Activated CD4-positive, alpha-beta memory T cell treated with anti-CD3 and anti-CD28 coated beads, Interleukin-2, amount 10 ng/mL, durations not matched to agents 7 days and 5 days (primary cell): Measurements from ENCODE around the gene HIGD1A. TPM values are rescaled to one million over a fixed set of nuclear protein-coding genes. Genes with fewer than 3 reads are reported as not detected.
"Not testable (repeated sequence)": the region's sequence is repeated elsewhere in the genome, so short reads cannot be mapped to it uniquely, and the experiment has no call there.

Experiments used
- CTCF ChIA-PET: fragments of 350-600 bp; sonication (Branson Sonifier 250); formaldehyde crosslinking; loops from one replicate; lab custom pipeline; 2021; ENCODE audit warnings: antibody characterized with exemption, inconsistent platforms; lab: Charles Lee
- POLR2A ChIA-PET: fragments of 350-600 bp; sonication (Branson Sonifier 250); formaldehyde crosslinking; loops from one replicate; lab custom pipeline; 2021; ENCODE audit warnings: antibody characterized with exemption; lab: Charles Lee
- DNase-seq: peaks from one replicate; pipeline ENCODE4 v3.0.0-alpha.2; 2020
- H3K27ac Mint-ChIP-seq: one replicate; pipeline ENCODE4 v1.8.0; 2021; ENCODE audit warnings: mild to moderate bottlenecking, mixed read lengths
- H3K27me3 Mint-ChIP-seq: one replicate; pipeline ENCODE4 v1.8.0; 2021; ENCODE audit warnings: mixed read lengths
- H3K36me3 Mint-ChIP-seq: one replicate; pipeline ENCODE4 v1.8.0; 2021; ENCODE audit warnings: low read depth, mixed read lengths
- H3K4me1 Mint-ChIP-seq: one replicate; pipeline ENCODE4 v1.8.0; 2021; ENCODE audit warnings: mixed read lengths
- H3K4me3 Mint-ChIP-seq: one replicate; pipeline ENCODE4 v1.8.0; 2021; ENCODE audit warnings: mild to moderate bottlenecking, mixed read lengths
- H3K9me3 Mint-ChIP-seq: one replicate; pipeline ENCODE4 v1.8.0; 2021; ENCODE audit warnings: mixed read lengths
- total RNA-seq, 2 experiments: library from RNA; stranded (reverse); gene quantifications; one replicate each; pipeline ENCODE4 v1.2.3, GENCODE V29; 2021

The HIGD1A gene
- total RNA-seq, 2 experiments from 2014 or later, result 56.9 to 61.2 TPM

- Mint-ChIP-seq H3K4me3 (no peak overlapping the region), H3K27me3 (peaks cover 18% of the 10 kb centered on the region), H3K4me1 (peaks cover 10% of the 10 kb centered on the region), H3K36me3 (no peaks in the 10 kb centered on the region), H3K9me3 (no peaks in the 10 kb centered on the region), H3K27ac (no peak overlapping the region)
- ChIA-PET POLR2A (no interaction called here), CTCF (no interaction called here)
- DNase-seq, result no peak
These were observed 21.9 kb upstream of the HIGD1A start for GRCh38 chr3:42826141-42826540.

DNA sequence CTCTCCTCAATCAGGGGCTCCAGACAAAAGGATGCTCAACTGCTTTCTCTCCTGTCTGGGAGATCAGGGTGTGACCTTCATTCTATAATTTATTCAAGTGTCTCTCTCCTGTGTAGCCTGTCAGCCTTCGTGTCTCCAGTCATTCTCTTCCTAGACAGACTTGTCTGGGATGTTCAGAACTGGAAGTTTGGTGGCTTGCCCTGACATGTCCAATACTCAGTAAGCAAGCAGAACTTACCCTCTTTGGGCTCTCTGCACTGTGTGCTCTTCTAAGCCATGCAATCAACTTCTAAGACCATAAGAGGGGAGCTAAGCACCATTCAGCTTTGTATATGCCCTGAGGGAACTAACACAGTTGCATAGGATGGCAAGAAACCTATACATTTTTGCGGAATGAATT is 19.1 kb upstream of the HIGD1A start:
- peaks cover 15% of the 10 kb centered on the region for H3K27me3 Mint-ChIP-seq
- DNase-seq, result no peak
- CTCF ChIA-PET, result no interaction called here
- H3K4me1 Mint-ChIP-seq, result peaks cover 4% of the 10 kb centered on the region
- no peak overlapping the region for H3K4me3 Mint-ChIP-seq
- H3K9me3 Mint-ChIP-seq, result no peaks in the 10 kb centered on the region
- H3K36me3 Mint-ChIP-seq, result no peaks in the 10 kb centered on the region
- no peak overlapping the region for H3K27ac Mint-ChIP-seq
- POLR2A ChIA-PET, result no interaction called here

- POLR2A ChIA-PET, result no interaction called here
These were observed 18.5 kb upstream of the HIGD1A start for GRCh38 chr3:42822828-42823227.

GRCh38 chr3:42820746-42821051 is 16.4 kb upstream of the HIGD1A start:
- H3K27ac Mint-ChIP-seq, result no peak overlapping the region
- CTCF ChIA-PET, result interaction anchor here (0.7 to 1.1 kb wide), 4 partner anchors 40 to 676 kb away, joined by 3 read pairs; no protein-coding TSS in a partner anchor
- no peak overlapping the region for H3K4me3 Mint-ChIP-seq
- POLR2A ChIA-PET, result interaction anchor here (0.7 to 1.4 kb wide), 2 partner anchors 24 to 60 kb away, joined by 3 read pairs; no protein-coding TSS in a partner anchor
- no peaks in the 10 kb centered on the region for H3K9me3 Mint-ChIP-seq
- H3K4me1 Mint-ChIP-seq, result peaks cover 4% of the 10 kb centered on the region
- peaks cover 8% of the 10 kb centered on the region for H3K27me3 Mint-ChIP-seq
- no peaks in the 10 kb centered on the region for H3K36me3 Mint-ChIP-seq
- no peak for DNase-seq

More at GRCh38 chr3:42822828-42823227, 18.5 kb upstream of the HIGD1A start:
- Mint-ChIP-seq H3K4me1 (peaks cover 4% of the 10 kb centered on the region), H3K27ac (no peak overlapping the region), H3K4me3 (no peak overlapping the region), H3K9me3 (no peaks in the 10 kb centered on the region), H3K36me3 (no peaks in the 10 kb centered on the region), H3K27me3 (peaks cover 15% of the 10 kb centered on the region)
- CTCF ChIA-PET, result interaction anchor here (0.6 to 0.8 kb wide), 3 partner anchors 17 to 189 kb away, joined by 3 read pairs; no protein-coding TSS in a partner anchor
- DNase-seq, result no peak

DNA sequence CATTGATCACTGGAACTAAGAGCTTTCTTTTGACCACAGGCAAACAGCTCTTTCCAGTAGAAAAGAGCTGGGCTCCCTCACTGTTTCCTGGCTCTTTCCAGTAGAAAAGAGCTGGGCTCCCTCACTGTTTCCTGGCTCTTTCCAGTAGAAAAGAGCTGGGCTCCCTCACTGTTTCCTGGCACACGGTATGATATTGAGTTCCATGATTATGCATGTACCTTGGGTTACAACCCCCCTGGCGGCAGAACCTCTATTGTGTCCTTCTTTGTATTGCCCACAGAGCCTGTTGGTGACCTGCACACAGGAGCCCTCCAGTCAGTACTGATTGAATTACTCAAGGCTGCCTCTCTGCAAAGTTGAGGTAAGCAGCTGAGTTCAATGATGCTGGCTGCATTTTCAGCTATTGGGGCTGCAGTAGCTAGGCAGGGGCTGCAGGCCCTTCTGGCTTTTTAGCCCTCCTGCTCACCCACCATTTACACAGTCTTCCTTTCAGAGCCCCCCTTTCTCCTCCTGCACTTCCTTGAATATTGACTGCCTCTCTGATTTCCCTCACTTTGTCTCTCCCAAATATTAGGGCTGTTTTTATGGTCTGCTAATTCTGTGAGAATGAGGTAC is 15.2 kb upstream of the HIGD1A start:
- ChIA-PET POLR2A (interaction anchor here (1.4 kb wide), 1 partner anchor 23 kb away, joined by 3 read pairs; no protein-coding TSS in a partner anchor), CTCF (interaction anchor here (0.6 to 1.1 kb wide), 4 partner anchors 10 to 63 kb away, joined by 3 read pairs; no protein-coding TSS in a partner anchor)
- Mint-ChIP-seq H3K4me3 (no peak overlapping the region), H3K36me3 (no peaks in the 10 kb centered on the region), H3K9me3 (no peaks in the 10 kb centered on the region), H3K4me1 (peaks cover 4% of the 10 kb centered on the region), H3K27me3 (peaks cover 5% of the 10 kb centered on the region), H3K27ac (no peak overlapping the region)
- DNase-seq, result no peak

DNA sequence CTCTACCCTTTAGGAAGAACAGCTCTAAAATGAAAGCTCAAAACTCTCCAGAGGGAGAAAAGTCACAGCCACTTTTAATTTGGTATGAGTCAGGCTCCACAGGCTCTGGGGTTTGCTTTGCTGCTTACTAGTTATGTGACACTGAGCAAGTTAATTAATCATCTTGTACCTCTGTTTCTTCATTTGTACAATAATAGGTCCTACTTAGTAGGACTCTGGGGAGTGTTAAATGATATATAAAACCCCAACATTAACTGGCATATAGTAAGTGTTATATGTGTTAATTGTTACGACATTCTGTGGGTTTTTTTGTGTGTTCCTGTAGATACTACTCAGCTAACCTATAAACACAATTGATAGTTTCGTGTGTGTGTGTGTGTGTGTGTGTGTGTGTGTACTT is 11.5 kb upstream of the HIGD1A start:
- Mint-ChIP-seq H3K4me1 (no peaks in the 10 kb centered on the region), H3K36me3 (no peaks in the 10 kb centered on the region), H3K27ac (no peak overlapping the region), H3K9me3 (no peaks in the 10 kb centered on the region), H3K27me3 (peaks cover 3% of the 10 kb centered on the region), H3K4me3 (no peak overlapping the region)
- ChIA-PET CTCF (interaction anchor here (0.9 kb wide), 1 partner anchor 11 kb away, joined by 3 read pairs; the partner anchor contains the start of gene HIGD1A), POLR2A (interaction anchor here (1.0 to 1.1 kb wide), 2 partner anchors 12 to 13 kb away, joined by 3 read pairs; partner anchors contain the start of gene HIGD1A)
- DNase-seq, result no peak

DNA sequence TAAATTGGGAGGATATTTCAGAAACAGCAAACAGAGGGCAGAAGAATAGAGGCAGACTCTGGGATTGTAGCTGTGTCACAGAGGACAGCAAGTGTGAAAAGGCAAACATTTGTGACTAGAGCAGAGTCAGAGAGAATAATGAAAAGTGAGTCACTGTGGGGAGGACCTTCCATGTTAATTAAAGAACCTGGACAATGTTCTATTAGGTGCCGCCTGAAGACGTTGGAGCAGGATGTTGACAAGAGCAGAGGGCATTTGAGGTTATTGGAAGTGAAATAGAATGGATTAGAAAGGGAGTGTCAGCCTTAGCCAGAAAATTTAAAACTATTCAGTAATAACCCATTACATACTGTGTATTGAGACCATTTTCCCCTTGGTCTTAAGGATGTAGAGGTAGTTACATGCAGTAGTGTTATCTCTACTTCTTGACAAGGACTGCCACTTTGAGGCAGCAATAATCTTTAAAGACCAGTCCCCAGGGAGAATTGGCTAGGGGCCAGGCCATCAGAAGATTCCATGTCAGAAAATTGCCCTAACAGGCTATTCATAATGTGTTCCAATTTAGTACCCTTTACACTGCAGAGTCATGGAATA is 10.7 kb upstream of the HIGD1A start:
- H3K27me3 Mint-ChIP-seq, result peaks cover 3% of the 10 kb centered on the region
- H3K36me3 Mint-ChIP-seq, result no peaks in the 10 kb centered on the region
- H3K27ac Mint-ChIP-seq, result no peak overlapping the region
- ChIA-PET POLR2A (interaction anchor here (0.6 to 1.1 kb wide), 3 partner anchors 11 to 215 kb away, joined by 3 read pairs; partner anchors contain the start of genes HIGD1A and NKTR), CTCF (interaction anchor here (0.9 kb wide), 1 partner anchor 11 kb away, joined by 3 read pairs; the partner anchor contains the start of gene HIGD1A)
- H3K4me1 Mint-ChIP-seq, result no peaks in the 10 kb centered on the region
- H3K4me3 Mint-ChIP-seq, result no peak overlapping the region
- no peaks in the 10 kb centered on the region for H3K9me3 Mint-ChIP-seq
- no peak for DNase-seq

- Mint-ChIP-seq H3K27ac (no peak overlapping the region), H3K4me1 (no peaks in the 10 kb centered on the region), H3K4me3 (no peak overlapping the region), H3K27me3 (peaks cover 1% of the 10 kb centered on the region), H3K9me3 (no peaks in the 10 kb centered on the region), H3K36me3 (no peaks in the 10 kb centered on the region)
- POLR2A ChIA-PET, result interaction anchor here (0.6 kb wide), 1 partner anchor 214 kb away, joined by 3 read pairs; the partner anchor contains the start of gene NKTR
- DNase-seq, result no peak
- CTCF ChIA-PET, result interaction anchor here (0.8 kb wide), 1 partner anchor 36 kb away, joined by 7 read pairs; no protein-coding TSS in a partner anchor
These were observed 10.0 kb upstream of the HIGD1A start for GRCh38 chr3:42814246-42814645.

- POLR2A ChIA-PET, H3K36me3 Mint-ChIP-seq, H3K4me3 Mint-ChIP-seq, CTCF ChIA-PET, DNase-seq, H3K9me3 Mint-ChIP-seq, H3K4me1 Mint-ChIP-seq, H3K27ac Mint-ChIP-seq: not testable (repeated sequence)
- peaks cover 12% of the 10 kb centered on the region for H3K27me3 Mint-ChIP-seq
These were observed 7.0 kb upstream of the HIGD1A start for GRCh38 chr3:42811118-42811883.

GRCh38 chr3:42810706-42811105 is 6.4 kb upstream of the HIGD1A start:
- H3K4me1 Mint-ChIP-seq, H3K27ac Mint-ChIP-seq, CTCF ChIA-PET, H3K36me3 Mint-ChIP-seq, H3K4me3 Mint-ChIP-seq, DNase-seq, H3K9me3 Mint-ChIP-seq, POLR2A ChIA-PET: not testable (repeated sequence)
- H3K27me3 Mint-ChIP-seq, result peaks cover 17% of the 10 kb centered on the region

GRCh38 chr3:42809202-42809601 is 4.9 kb upstream of the HIGD1A start, which contains the start of gene ACKR2:
Gene ACKR2, plus strand, starts transcription at chr3:42809445. Its CDS starts 55,058 bp downstream, at chr3:42864503.
- CTCF ChIA-PET, result interaction anchor here (0.7 to 0.9 kb wide), 2 partner anchors 22 to 147 kb away, joined by 3 read pairs; no protein-coding TSS in a partner anchor
- POLR2A ChIA-PET, result no interaction called here
- no peak within 1 kb of the TSS for H3K27ac Mint-ChIP-seq

GRCh38 chr3:42807929-42808328 is 3.6 kb upstream of the HIGD1A start:
- POLR2A ChIA-PET, result no interaction called here
- DNase-seq, result no peak
- no peak overlapping the region for H3K27ac Mint-ChIP-seq
- peaks cover 18% of the 10 kb centered on the region for H3K27me3 Mint-ChIP-seq
- peaks cover 8% of the 10 kb centered on the region for H3K36me3 Mint-ChIP-seq
- H3K4me1 Mint-ChIP-seq, result peaks cover 21% of the 10 kb centered on the region
- no peaks in the 10 kb centered on the region for H3K9me3 Mint-ChIP-seq
- CTCF ChIA-PET, result interaction anchor here (0.6 to 1.1 kb wide), 3 partner anchors 23 to 232 kb away, joined by 3 to 4 read pairs (median 3); no protein-coding TSS in a partner anchor
- H3K4me3 Mint-ChIP-seq, result no peak overlapping the region

More at GRCh38 chr3:42809202-42809601, 4.9 kb upstream of the HIGD1A start, which contains the start of gene ACKR2:
- peaks cover 2% of the 10 kb centered on the region for H3K36me3 Mint-ChIP-seq
- no peaks in the 10 kb centered on the region for H3K9me3 Mint-ChIP-seq
- no peak for DNase-seq
- peaks cover 18% of the 10 kb centered on the region for H3K27me3 Mint-ChIP-seq
- no peak within 1 kb of the TSS for H3K4me3 Mint-ChIP-seq
- H3K4me1 Mint-ChIP-seq, result peaks cover 9% of the 10 kb centered on the region
